ENCODE results near the gene NPAS1. TPM values are rescaled to one million over a fixed set of nuclear protein-coding genes. Genes with fewer than 3 reads are reported as not detected.
A peak's percentile ranks its signal among the peaks of the same experiment; 100 is the strongest.

Gene NPAS1
- total and polyA plus RNA-seq, 10 donors: 0.85 to 6.3 (median 2.4) TPM

DNA sequence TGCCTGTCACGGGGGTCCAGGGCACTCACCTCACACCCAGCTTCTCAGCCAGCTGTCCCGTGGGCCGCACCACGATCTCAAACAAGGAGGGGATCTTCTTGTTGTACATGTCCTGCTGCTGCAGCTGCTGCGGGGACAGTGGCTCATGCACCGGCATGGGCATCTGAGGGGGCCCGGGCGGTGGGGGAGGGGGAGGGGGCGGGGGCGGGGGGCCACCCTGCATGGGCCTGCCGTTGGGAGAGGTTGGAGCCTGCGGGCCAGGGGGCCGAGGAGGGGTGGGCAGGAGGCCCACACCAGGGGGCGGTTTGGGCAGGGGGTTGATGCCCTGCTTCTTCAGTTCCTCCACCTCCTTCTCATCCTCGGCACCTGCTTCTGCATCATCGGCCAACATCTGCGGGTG lies 52.7 kb downstream of the NPAS1 start:
- TF ChIP-seq, protein P1, sequence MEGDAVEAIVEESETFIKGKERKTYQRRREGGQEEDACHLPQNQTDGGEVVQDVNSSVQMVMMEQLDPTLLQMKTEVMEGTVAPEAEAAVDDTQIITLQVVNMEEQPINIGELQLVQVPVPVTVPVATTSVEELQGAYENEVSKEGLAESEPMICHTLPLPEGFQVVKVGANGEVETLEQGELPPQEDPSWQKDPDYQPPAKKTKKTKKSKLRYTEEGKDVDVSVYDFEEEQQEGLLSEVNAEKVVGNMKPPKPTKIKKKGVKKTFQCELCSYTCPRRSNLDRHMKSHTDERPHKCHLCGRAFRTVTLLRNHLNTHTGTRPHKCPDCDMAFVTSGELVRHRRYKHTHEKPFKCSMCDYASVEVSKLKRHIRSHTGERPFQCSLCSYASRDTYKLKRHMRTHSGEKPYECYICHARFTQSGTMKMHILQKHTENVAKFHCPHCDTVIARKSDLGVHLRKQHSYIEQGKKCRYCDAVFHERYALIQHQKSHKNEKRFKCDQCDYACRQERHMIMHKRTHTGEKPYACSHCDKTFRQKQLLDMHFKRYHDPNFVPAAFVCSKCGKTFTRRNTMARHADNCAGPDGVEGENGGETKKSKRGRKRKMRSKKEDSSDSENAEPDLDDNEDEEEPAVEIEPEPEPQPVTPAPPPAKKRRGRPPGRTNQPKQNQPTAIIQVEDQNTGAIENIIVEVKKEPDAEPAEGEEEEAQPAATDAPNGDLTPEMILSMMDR (IDR thresholded peaks at IDR 0.05 in 8 of 11, conservative IDR thresholded peaks at IDR 0.05 in 3 of 11): no peak
- TF ChIP-seq POLR2AphosphoS5 (IDR thresholded peaks at IDR 0.05) (no peak), POLR2A (IDR thresholded peaks at IDR 0.05) (no peak)
- no peak overlapping the region for H3K27ac ChIP-seq
- H3K4me3 ChIP-seq: no peak overlapping the region
- 92 to 99% (median 96%) methylated on average over 6 to 17 of the region's 17 CpGs for WGBS, 5 donors
- H3K4me1 ChIP-seq: peaks cover 5 to 63% (median 34%) of the 10 kb centered on the region in 6 donors
- DNase-seq: no peak
- H3K36me3 ChIP-seq: peaks cover 3 to 100% (median 96%) of the 10 kb centered on the region in 6 donors
- intact Hi-C loops (cut with DNase I; ENCODE audit: low total_unique reads): no loop called here
- H3K27me3 ChIP-seq (replicated peaks in 1 of 7): no peaks in the 10 kb centered on the region
- H3K9me3 ChIP-seq: no peaks in the 10 kb centered on the region

DNA sequence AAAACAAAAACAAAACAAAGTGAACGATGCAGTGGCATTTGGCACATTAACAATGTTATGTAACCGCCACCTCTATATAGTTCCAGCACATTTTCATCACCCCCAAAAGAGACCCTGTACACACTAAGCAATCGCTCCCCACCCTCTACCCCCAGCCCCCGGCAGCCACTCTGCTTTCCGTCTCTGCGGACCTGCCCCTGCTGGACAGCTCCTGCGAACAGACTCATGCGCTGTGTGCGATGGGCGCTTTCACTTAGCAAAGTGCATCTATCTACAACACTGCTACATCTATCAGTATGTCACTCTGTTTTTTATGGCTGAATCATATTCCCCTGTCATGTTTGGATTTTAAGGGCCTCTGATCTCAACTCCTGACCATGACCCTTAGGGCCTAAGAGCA lies 53.9 kb downstream of the NPAS1 start:
- intact Hi-C loops (cut with DNase I; ENCODE audit: low total_unique reads): no loop called here

DNA sequence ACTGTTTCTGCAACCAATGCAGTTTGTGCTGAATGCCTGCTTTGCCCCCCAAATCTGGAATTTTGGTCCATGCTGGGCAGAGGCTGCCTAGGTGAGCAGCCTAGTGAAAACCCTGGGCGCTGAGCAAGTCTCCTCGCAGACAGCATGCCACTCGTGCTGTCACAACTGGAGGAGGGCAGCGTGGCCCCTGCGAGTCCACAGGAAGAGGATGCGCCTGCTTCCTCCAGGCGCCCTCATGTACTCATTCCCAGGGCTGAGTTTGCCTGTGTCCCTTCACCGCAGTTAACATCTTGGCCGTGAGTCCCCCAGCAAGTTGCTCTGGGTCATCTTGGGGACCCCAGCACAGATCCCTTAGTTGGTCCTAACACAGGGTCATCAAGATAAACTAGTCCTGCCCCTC lies 55.0 kb downstream of the NPAS1 start:
- Histone ChIP-seq H3K27ac (peak overlapping the region in 3 of 8 donors; percentile 30 to 55 (median 38)), H3K27me3 (replicated peaks in 1 of 7) (no peaks in the 10 kb centered on the region), H3K4me3 (no peak overlapping the region), H3K4me1 (peaks cover 0 to 55% (median 25%) of the 10 kb centered on the region in 6 donors), H3K9me3 (no peaks in the 10 kb centered on the region), H3K36me3 (peaks cover 3 to 100% (median 92%) of the 10 kb centered on the region in 6 donors)
- TF ChIP-seq POLR2A (IDR thresholded peaks at IDR 0.05) (no peak), POLR2AphosphoS5 (IDR thresholded peaks at IDR 0.05) (no peak)
- TF ChIP-seq, protein P1 (IDR thresholded peaks at IDR 0.05 in 8 of 11, conservative IDR thresholded peaks at IDR 0.05 in 3 of 11): no peak
- no peak for DNase-seq
- intact Hi-C loops (cut with DNase I; ENCODE audit: low total_unique reads): no loop called here
- 4 to 57% (median 44%) methylated on average over 5 to 9 of the region's 9 CpGs for WGBS, 5 donors

More for the DNA sequence above, 53.9 kb downstream of the NPAS1 start:
- Histone ChIP-seq H3K27ac (no peak overlapping the region), H3K9me3 (no peaks in the 10 kb centered on the region), H3K36me3 (peaks cover 3 to 100% (median 93%) of the 10 kb centered on the region in 6 donors), H3K27me3 (replicated peaks in 1 of 7) (no peaks in the 10 kb centered on the region), H3K4me1 (peaks cover 5 to 60% (median 31%) of the 10 kb centered on the region in 6 donors), H3K4me3 (no peak overlapping the region)
- no peak for DNase-seq
- 94 to 99% (median 96%) methylated on average over 10 of the region's 10 CpGs for WGBS, 5 donors
- TF ChIP-seq, protein P1 (IDR thresholded peaks at IDR 0.05 in 8 of 11, conservative IDR thresholded peaks at IDR 0.05 in 3 of 11): no peak

DNA sequence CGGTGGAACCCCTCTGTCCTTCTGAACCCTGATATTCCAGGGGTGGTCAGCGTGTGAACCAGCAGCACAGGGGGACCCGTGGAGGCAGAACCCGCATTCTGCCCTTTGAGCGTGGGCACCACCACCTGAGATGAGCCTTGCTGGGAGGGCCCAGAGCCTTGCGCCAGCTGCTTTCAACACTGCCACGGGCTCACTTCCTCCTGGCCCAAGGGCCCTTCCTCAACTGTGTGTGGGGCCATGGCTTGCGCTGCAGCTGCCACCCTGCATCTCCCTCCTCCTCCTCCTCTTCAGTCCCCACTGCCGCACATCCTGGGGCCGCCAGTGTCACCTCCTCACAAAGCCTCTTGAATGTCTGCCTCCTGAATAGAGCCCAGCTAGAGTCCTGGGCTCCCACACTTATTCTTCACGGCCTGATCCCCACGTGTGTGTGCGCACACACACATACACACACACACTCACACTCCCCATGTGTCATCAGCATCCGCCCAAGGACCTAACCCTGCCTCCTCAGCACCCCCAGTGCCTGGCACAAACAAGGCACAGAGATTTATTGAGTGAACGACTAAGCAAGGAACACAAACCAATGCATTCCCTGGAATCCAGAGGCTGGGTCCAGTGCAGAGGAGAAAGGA lies 55.7 kb downstream of the NPAS1 start:
- no peaks in the 10 kb centered on the region for H3K9me3 ChIP-seq
- peak overlapping the region in 3 of 8 donors; percentile 30 to 55 (median 38) for H3K27ac ChIP-seq
- H3K4me1 ChIP-seq: peaks cover 0 to 52% (median 23%) of the 10 kb centered on the region in 6 donors
- WGBS, 5 donors: 48 to 73% (median 68%) methylated on average over 15 of the region's 15 CpGs
- no peaks in the 10 kb centered on the region for H3K27me3 ChIP-seq (replicated peaks in 1 of 7)
- peak; percentile 89 for DNase-seq
- intact Hi-C loops (cut with DNase I; ENCODE audit: low total_unique reads): no loop called here
- H3K36me3 ChIP-seq: peaks cover 3 to 100% (median 92%) of the 10 kb centered on the region in 6 donors
- TF ChIP-seq POLR2AphosphoS5 (IDR thresholded peaks at IDR 0.05): peak in 2 of 3 donors; percentile 4 to 60
- TF ChIP-seq, protein P1 (IDR thresholded peaks at IDR 0.05 in 8 of 11, conservative IDR thresholded peaks at IDR 0.05 in 3 of 11): no peak
- no peak overlapping the region for H3K4me3 ChIP-seq
